ENCODE data around the gene KDM2B. TPM values are rescaled to one million over a fixed set of nuclear protein-coding genes. Genes with fewer than 3 reads are reported as not detected.

KDM2B gene
- total and polyA plus RNA-seq, 2 donors (not counting 3 experiments of a cell fraction or from before 2014, with no cell fraction given), result 26.8 to 37.3 TPM

DNA sequence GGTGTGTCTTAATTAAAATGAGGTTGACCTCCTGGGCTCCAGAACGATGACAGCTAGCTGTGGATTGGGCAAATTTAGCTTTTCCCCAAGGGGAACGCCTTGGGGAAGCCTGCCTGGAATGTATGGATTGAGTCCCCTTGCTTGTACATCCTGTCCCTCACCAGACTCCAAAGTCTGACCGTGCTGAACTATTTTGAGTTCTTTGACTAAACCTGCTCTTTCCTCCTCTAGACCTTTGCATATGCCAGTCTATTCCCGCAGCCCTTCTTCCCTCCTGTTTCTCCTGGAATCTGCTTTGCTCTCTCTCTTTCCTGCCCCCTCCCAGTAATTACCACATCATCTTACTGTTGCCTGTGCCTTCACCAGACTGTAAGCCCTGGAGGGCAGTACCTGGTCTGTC is 11.5 kb upstream of the KDM2B start:
- Histone ChIP-seq H3K4me2 (ENCODE audit: insufficient read depth, low read length) (no peak overlapping the region), H3K9me3 (replicated peaks; ENCODE audit: control insufficient read depth, insufficient read depth, low read length) (no peaks in the 10 kb centered on the region), H3K27ac (ENCODE audit: insufficient read depth, low read depth, low read length) (no peak overlapping the region), H3K27me3 (ENCODE audit: control insufficient read depth in 2 of 2, insufficient read depth in 2 of 2, low read length in 2 of 2) (no peaks in the 10 kb centered on the region), H3K4me1 (ENCODE audit: control insufficient read depth, extremely low read depth, insufficient read depth, low read length) (peaks cover 4% of the 10 kb centered on the region), H4K20me1 (replicated peaks; ENCODE audit: control insufficient read depth, extremely low read depth, insufficient read depth, low read length) (no peaks in the 10 kb centered on the region), H2AFZ (ENCODE audit: low read depth, low read length) (no peak overlapping the region), H3K79me2 (ENCODE audit: control insufficient read depth, insufficient read depth, low read length) (no peaks in the 10 kb centered on the region), H3K9ac (replicated peaks; ENCODE audit: extremely low read depth, insufficient read depth, low read length) (no peak overlapping the region), H3K36me3 (ENCODE audit: control insufficient read depth in 2 of 2, extremely low read depth in 1 of 2, insufficient read depth in 2 of 2, low read length in 2 of 2) (no peaks in the 10 kb centered on the region), H3K4me3 (replicated peaks in 1 of 3; ENCODE audit: insufficient read depth in 1 of 3, low read depth in 1 of 3, low read length in 3 of 3) (no peak overlapping the region), H3K9me1 (replicated peaks; ENCODE audit: control insufficient read depth, extremely low read depth, insufficient read depth, low read length) (no peaks in the 10 kb centered on the region)
- intact Hi-C loops (cut with micrococcal nuclease), result no loop called here
- TF ChIP-seq, protein P1, sequence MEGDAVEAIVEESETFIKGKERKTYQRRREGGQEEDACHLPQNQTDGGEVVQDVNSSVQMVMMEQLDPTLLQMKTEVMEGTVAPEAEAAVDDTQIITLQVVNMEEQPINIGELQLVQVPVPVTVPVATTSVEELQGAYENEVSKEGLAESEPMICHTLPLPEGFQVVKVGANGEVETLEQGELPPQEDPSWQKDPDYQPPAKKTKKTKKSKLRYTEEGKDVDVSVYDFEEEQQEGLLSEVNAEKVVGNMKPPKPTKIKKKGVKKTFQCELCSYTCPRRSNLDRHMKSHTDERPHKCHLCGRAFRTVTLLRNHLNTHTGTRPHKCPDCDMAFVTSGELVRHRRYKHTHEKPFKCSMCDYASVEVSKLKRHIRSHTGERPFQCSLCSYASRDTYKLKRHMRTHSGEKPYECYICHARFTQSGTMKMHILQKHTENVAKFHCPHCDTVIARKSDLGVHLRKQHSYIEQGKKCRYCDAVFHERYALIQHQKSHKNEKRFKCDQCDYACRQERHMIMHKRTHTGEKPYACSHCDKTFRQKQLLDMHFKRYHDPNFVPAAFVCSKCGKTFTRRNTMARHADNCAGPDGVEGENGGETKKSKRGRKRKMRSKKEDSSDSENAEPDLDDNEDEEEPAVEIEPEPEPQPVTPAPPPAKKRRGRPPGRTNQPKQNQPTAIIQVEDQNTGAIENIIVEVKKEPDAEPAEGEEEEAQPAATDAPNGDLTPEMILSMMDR (IDR thresholded peaks at IDR 0.05; ENCODE audit: extremely low read depth in 1 of 2, insufficient read depth in 1 of 2, low read depth in 1 of 2, low read length in 2 of 2), result no peak
- TF ChIP-seq GATA2 (IDR thresholded peaks at IDR 0.05; ENCODE audit: insufficient read depth, insufficient read length, low read depth, low read length) (no peak), FOS (IDR thresholded peaks at IDR 0.05; ENCODE audit: borderline replicate concordance, insufficient read depth, low read length) (no peak), JUN (IDR thresholded peaks at IDR 0.05; ENCODE audit: borderline replicate concordance, insufficient read depth, insufficient read length, low read depth) (no peak), MYC (IDR thresholded peaks at IDR 0.05; ENCODE audit: low read depth, low read length) (no peak), POLR2AphosphoS5 (IDR thresholded peaks at IDR 0.05; ENCODE audit: insufficient read depth, low read depth, low read length) (no peak), EZH2 (IDR thresholded peaks at IDR 0.05; ENCODE audit: borderline replicate concordance, low read depth, low read length, severe bottlenecking) (no peak), POLR2A (IDR thresholded peaks at IDR 0.05; ENCODE audit: low read depth, low read length) (no peak)
- TF ChIP-seq, protein P2, sequence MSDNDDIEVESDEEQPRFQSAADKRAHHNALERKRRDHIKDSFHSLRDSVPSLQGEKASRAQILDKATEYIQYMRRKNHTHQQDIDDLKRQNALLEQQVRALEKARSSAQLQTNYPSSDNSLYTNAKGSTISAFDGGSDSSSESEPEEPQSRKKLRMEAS (IDR thresholded peaks at IDR 0.05; ENCODE audit: insufficient read depth, insufficient read length), result no peak
- no TSS peak for BruUV-seq (replicated peaks)
- ChIA-PET CTCF (interaction anchor here (1.2 kb wide), 1 partner anchor 40 kb away, joined by 6 read pairs; no protein-coding TSS in a partner anchor), POLR2A (no interaction called here)
- DNase-seq (ENCODE audit: low read depth, low spot score) (no peak), FAIRE-seq (no peak)
- dilution Hi-C loops (cut with MboI; ENCODE audit: extremely low pct_ligation_motif_present, low sequenced_read_pairs), result no loop called here
